Osteoblast (primary cell): ENCODE results near the gene CDC37. TPM values are rescaled to one million over a fixed set of nuclear protein-coding genes. Genes with fewer than 3 reads are reported as not detected.
"Not testable (repeated sequence)": the region's sequence is repeated elsewhere in the genome, so short reads cannot be mapped to it uniquely, and the experiment has no call there.

Experiments used
- DNase-seq: peaks from one replicate; pipeline ENCODE4 v3.0.0; 2011; ENCODE audit warnings: low spot score, mixed read lengths; ENCODE audit not compliant: insufficient read length; ENCODE audit errors: missing footprints
- H2AFZ ChIP-seq: 2 replicates; pipeline ENCODE4 v1.6.0; 2011; ENCODE audit warnings: mild to moderate bottlenecking, low read length
- H3K27ac ChIP-seq: 2 replicates; pipeline ENCODE4 v1.5.1; 2011; ENCODE audit warnings: mild to moderate bottlenecking, low read depth, low read length, moderate library complexity
- H3K27me3 ChIP-seq: 2 replicates; pipeline ENCODE4 v1.6.0; 2012; ENCODE audit warnings: mild to moderate bottlenecking, control low read depth, inconsistent platforms, low read length, moderate library complexity; ENCODE audit not compliant: insufficient read depth
- H3K36me3 ChIP-seq: 2 replicates; pipeline ENCODE4 v1.5.1; 2011; ENCODE audit warnings: mild to moderate bottlenecking, low read length, control low read depth, moderate library complexity; ENCODE audit not compliant: insufficient read depth
- H3K4me1 ChIP-seq: 2 replicates; pipeline ENCODE4 v1.5.1; 2011; ENCODE audit warnings: mild to moderate bottlenecking, low read length, control low read depth, moderate library complexity; ENCODE audit not compliant: insufficient read depth
- H3K4me2 ChIP-seq: 2 replicates; pipeline ENCODE4 v1.6.0; 2011; ENCODE audit warnings: mild to moderate bottlenecking, low read length; ENCODE audit not compliant: insufficient read depth
- H3K4me3 ChIP-seq: fragments of 200-600 bp; sonication (generic); 3 replicates; pipeline ENCODE4 v1.5.1; 2012; ENCODE audit warnings: mild to moderate bottlenecking, low read length, inconsistent platforms; ENCODE audit not compliant: insufficient read depth
- H3K79me2 ChIP-seq: 2 replicates; pipeline ENCODE4 v1.6.0; 2012; ENCODE audit warnings: mild to moderate bottlenecking, low read length, control low read depth, inconsistent platforms; ENCODE audit not compliant: insufficient read depth
- H3K9me3 ChIP-seq: 2 replicates; pipeline ENCODE4 v1.5.1; 2011; ENCODE audit warnings: low read depth, low read length, control low read depth
- H4K20me1 ChIP-seq: 2 replicates; pipeline ENCODE4 v1.6.0; 2012; ENCODE audit warnings: mild to moderate bottlenecking, low read length, control low read depth; ENCODE audit not compliant: insufficient read depth
- total RNA-seq: library from RNA; depleted of rRNA; stranded (reverse); fragments of >200 nt; gene quantifications from 2 replicates; pipeline ENCODE4 v1.2.3, GENCODE V29; 2012
- TF ChIP-seq, protein P1 (sequence below): IDR thresholded peaks from 2 replicates; pipeline ENCODE4 v1.5.1; 2011; ENCODE audit warnings: mild to moderate bottlenecking, low read depth, low read length, moderate library complexity; ENCODE audit errors: extremely low read depth

CDC37 gene
- total RNA-seq, 1 donor, result 154 TPM

GRCh38 chr19:10388957-10389356, 14.4 kb downstream of the CDC37 start:
- Histone ChIP-seq H3K36me3 (peaks cover 30% of the 10 kb centered on the region), H3K79me2 (no peaks in the 10 kb centered on the region), H2AFZ (no peak overlapping the region), H3K27ac (no peak overlapping the region), H3K27me3 (no peaks in the 10 kb centered on the region), H4K20me1 (peaks cover 12% of the 10 kb centered on the region), H3K4me2 (no peak overlapping the region), H3K4me3 (no peak overlapping the region), H3K4me1 (no peaks in the 10 kb centered on the region), H3K9me3 (no peaks in the 10 kb centered on the region)
- TF ChIP-seq, protein P1, sequence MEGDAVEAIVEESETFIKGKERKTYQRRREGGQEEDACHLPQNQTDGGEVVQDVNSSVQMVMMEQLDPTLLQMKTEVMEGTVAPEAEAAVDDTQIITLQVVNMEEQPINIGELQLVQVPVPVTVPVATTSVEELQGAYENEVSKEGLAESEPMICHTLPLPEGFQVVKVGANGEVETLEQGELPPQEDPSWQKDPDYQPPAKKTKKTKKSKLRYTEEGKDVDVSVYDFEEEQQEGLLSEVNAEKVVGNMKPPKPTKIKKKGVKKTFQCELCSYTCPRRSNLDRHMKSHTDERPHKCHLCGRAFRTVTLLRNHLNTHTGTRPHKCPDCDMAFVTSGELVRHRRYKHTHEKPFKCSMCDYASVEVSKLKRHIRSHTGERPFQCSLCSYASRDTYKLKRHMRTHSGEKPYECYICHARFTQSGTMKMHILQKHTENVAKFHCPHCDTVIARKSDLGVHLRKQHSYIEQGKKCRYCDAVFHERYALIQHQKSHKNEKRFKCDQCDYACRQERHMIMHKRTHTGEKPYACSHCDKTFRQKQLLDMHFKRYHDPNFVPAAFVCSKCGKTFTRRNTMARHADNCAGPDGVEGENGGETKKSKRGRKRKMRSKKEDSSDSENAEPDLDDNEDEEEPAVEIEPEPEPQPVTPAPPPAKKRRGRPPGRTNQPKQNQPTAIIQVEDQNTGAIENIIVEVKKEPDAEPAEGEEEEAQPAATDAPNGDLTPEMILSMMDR, result peak; percentile 96
- peak; percentile 94 for DNase-seq

DNA sequence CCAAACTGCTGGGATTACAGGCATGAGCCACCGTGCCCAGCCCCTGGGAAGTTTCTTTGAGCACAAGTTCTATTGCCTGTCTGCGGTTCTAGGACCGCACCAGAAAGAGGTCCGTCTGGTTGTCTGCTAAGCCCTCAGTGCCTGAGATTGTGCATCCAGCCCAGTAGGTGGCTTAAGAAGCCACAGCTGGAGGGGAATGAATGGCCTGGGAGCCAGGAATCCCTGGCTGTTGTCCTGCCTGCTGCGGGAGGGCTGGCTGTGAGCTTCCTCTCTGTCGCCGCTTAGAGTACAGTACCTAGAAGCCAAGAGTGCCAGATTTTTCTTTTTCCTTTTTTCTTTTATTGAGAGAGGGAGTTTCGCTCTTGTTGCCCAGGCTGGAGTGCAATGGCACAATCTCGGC, 18.8 kb downstream of the CDC37 start:
- TF ChIP-seq, protein P1, result no peak
- no peak overlapping the region for H3K4me3 ChIP-seq
- no peak overlapping the region for H3K4me2 ChIP-seq
- H3K27me3 ChIP-seq, result no peaks in the 10 kb centered on the region
- no peak overlapping the region for H3K27ac ChIP-seq
- H3K4me1 ChIP-seq, result peaks cover 7% of the 10 kb centered on the region
- H2AFZ ChIP-seq, result no peak overlapping the region
- no peaks in the 10 kb centered on the region for H3K36me3 ChIP-seq
- no peak for DNase-seq
- H3K9me3 ChIP-seq, result no peaks in the 10 kb centered on the region
- peaks cover 8% of the 10 kb centered on the region for H3K79me2 ChIP-seq
- no peaks in the 10 kb centered on the region for H4K20me1 ChIP-seq

DNA sequence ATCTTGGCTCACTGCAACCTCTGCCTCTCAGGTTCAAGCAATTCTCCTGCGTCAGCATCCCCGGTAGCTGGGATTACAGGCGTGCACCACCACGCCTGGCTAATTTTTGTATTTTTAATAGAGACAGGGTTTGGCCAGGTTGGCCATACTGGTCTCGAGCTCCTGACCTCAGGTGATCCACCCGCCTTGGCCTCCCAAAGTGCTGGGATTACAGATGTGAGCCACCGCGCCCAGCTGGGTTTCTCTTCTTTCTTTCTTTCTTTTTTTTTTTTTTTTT, 20.2 kb downstream of the CDC37 start:
- H3K9me3 ChIP-seq, H3K4me2 ChIP-seq, H3K27ac ChIP-seq, H3K36me3 ChIP-seq, H3K4me3 ChIP-seq, H4K20me1 ChIP-seq, DNase-seq, H3K27me3 ChIP-seq, H3K4me1 ChIP-seq, H2AFZ ChIP-seq: not testable (repeated sequence)
- H3K79me2 ChIP-seq, result peaks cover 12% of the 10 kb centered on the region

- DNase-seq, result peak; percentile 100
- H3K36me3 ChIP-seq, result peaks cover 13% of the 10 kb centered on the region
- H3K4me1 ChIP-seq, result peaks cover 9% of the 10 kb centered on the region
- H3K79me2 ChIP-seq, result peaks cover 12% of the 10 kb centered on the region
- peak within 1 kb of the TSS; percentile 96 for H2AFZ ChIP-seq
- peak within 1 kb of the TSS; percentile 82 for H3K4me2 ChIP-seq
- TF ChIP-seq, protein P1, result no peak
- H3K27me3 ChIP-seq, result no peaks in the 10 kb centered on the region
- H3K4me3 ChIP-seq, result peak within 1 kb of the TSS; percentile 85
- H3K9me3 ChIP-seq, result no peaks in the 10 kb centered on the region
- H3K27ac ChIP-seq, result peak within 1 kb of the TSS; percentile 53
- no peaks in the 10 kb centered on the region for H4K20me1 ChIP-seq
These were observed 22.8 kb downstream of the CDC37 start, which contains the start of gene TYK2 for GRCh38 chr19:10380313-10381102. TSS of gene TYK2 (minus strand) at chr19:10380572. CDS start at chr19:10378406, 2,166 bp downstream.
